ENCODE data around the gene IQGAP3.
"Not testable (repeated sequence)": the region's sequence is repeated elsewhere in the genome, so short reads cannot be mapped to it uniquely, and the experiment has no call there.

IQGAP3 gene

DNA sequence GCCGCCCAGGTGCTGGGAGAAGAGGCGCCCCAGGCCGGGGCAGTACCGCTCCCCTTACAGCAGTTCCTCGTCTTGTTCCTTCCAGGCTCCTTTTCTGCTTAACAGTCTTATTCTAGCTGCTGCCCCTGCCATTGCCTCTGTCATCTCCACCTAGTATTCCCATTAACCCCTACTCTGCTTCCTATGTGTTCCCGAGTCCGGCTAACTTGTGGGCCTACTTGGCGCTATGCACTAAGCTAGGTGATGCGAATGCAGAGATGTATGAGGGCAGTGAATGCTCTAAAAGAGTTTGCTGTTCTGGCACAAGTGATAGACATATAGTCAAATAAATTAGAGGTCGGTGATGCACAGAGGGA, 276 bp upstream of the IQGAP3 start:
- DNase-seq (ENCODE audit: low read depth), result no peak

DNA sequence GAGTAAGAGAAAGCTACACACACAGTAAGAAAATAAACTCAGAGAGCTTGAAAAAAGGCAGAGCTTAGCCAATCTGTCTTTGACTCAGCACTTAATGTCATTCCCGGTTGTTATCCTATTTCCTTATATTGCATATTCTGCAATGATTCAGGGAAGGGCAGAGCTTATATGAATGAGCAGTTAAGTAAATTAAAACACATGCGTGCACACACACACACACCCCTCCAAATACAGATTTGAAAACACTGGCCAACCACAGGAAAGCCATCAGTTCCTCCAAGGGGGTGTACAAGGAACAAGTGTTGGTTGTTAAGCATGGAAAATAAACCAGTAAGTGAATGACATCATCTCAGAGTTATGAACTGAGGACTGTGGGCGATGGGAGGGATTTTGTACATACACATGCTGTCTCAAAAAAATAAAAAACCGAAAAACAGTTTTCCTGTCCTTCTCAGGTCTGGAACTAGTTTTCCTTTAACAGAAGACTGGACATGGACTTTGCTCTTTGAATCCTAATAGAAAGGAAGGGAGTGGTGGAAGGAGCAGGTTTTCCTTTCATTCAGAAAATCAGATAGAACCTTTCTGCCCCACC, 1.0 kb downstream of the IQGAP3 start:
- peak; percentile 93 for DNase-seq (ENCODE audit: low read depth)

DNA sequence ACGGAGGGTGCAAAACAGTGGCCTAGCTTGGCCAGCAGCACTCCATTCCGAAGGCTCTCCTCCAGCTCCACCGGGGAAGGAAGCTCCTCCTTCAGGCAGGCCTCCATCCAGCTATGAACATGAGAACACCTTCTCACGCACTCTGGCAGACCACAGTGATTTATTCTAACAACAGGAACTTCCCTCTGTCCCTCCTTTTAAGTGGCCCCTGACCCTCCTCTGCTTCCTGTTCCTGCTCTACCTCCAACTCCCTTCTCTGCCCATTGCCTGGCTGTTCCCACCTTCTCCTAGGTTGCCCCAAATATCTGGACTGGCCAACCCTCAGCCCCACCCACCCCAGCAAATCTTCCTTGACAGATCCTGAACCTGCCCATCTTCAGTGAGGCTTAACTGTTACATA, 5.9 kb downstream of the IQGAP3 start:
- no peak for DNase-seq (ENCODE audit: low read depth)

DNA sequence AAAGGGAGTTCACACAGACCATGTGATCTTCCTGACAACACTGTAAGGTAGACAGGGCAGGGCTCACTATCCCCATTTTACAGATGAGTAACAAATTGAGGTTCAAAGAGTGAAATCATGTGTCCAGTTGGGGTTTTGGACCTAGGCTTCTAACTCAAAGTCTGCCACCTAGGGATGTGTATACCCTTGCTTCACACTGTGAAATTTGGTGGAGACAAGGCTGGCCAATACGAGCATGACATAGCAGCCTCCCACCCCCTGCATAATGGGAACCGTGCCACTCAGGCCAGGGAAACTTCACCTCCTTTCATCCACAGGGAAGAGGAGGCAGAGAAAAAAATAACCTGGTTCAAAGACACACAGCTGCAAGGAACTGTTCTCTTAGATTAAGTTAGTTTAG, 6.8 kb downstream of the IQGAP3 start:
- DNase-seq (ENCODE audit: low read depth), result no peak

DNA sequence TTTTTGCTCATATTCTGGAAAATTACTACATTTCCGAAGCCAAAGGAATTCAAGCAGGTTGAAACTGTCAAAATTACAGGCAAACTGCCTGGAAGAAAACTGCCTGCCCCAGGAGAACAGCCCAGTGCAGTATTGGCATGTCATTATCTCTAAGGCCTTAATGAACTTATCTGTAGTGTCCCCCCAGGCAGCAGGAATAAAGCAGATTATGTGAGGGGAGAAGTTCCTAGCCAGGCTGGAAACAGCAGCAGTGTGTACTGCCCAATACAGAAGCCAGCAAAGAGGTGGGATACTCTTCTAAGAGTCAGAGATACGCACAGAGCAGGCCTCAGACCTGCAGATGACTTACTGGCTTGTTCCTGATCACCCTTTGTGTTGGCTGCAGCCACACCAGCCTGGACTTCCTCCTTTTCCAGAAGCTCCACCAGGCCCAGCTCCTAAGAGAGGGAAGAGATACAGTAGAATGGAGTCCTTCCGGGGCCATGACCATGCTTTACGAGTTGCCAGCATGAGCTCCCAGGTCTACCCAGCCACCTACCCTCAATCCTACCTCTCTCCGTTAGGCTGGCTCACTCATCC, 11.7 kb downstream of the IQGAP3 start:
- DNase-seq (ENCODE audit: low read depth), result no peak

DNA sequence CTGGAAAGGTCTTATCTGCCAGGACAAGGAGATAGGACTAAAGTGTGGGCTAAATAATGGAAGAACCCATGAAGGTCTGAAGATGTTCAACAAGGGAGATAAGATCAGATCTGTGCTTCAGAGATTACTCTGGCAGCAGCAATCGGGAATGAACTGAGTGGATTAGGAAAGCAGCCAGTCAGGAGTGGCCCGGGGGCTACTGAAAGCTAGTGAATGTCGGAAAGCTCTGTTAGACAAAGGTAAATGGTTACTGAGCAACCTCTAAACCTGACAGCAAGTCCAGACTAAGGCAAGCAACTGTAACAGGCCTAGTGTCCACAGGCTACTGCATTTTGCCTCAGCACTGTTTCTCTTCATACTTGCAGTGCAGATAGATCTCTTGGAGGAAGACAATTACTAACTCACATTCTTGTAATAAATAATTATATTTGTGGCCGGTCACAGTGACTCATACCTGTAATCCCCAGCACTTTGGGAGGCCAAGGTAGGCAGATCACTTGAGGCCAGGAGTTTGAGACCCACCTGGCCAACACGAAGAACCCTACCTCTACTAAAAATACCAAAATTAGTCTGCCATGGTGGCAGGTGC, 12.5 kb downstream of the IQGAP3 start:
- DNase-seq (ENCODE audit: low read depth), result no peak

DNA sequence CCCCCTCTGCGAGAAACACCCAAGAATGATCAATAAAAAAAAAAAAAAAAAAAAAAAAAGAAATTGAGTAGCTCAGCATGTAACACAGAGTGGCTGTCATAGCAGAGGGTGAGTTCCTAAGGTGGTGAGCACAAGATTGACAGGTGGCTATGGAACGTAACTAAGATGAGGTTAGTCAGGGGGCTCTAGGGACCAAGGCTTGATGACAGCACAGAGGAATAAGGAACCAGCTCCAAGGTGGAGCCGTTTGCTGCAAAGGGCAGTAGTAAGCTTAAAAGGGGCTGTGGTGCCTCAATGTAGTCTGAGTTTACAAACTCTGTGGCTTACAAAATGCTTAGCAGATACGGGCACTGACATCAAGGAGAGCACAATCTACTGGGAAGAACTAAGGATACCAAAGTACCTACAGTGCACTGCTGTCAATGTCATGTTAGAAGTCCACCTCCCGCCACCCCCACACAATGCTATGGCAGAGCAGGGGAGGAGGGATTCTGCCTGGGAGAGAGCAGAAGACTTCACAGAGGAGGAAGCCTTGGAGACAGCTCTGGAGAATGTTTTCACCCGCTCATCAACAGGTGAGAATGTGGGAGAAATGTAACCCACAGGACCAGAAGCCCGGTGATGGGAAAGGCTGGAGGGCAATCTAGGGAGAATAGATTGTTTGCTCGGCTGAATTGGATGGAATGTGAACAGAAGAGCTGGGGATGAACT, 13.1 kb downstream of the IQGAP3 start:
- DNase-seq (ENCODE audit: low read depth), result no peak

DNA sequence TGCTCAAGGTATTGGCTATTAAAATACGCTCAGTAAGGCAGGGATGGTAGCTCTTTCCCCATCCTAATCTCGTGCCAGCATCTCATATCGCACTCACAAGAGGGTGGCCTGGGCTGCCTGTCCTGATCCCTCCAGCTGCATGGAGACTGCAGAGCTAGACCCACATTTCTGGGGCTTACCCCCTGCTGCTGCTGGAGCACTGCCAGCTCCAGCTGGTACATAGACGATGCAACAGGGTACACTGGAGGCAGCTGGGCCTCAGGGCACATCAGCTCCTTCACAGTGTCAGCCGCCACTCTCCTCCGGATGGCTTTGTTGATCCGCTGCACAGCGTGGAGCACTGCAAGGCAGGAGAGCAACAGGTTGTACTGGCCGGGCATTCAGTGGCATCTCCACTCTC, 16.0 kb downstream of the IQGAP3 start:
- no peak for DNase-seq (ENCODE audit: low read depth)

DNA sequence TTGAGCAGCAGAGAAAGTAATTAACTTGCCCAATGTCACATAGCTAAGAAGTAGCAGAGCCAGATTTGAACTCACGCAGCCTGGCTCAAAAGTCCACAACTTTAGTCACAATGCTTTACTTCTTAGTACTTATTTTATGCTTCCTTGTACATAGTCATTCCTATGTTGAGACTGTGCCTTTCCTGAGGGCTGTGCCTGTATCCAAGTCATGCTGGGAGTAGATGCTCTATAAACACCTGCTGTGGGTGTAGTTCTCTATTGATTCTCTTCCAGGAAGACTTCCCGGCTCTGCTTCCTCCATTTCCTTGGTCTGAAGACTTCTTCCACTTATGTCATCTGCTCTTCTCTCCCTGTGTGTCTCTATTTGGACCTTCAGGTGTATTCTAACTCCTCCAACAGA, 16.6 kb downstream of the IQGAP3 start:
- DNase-seq (ENCODE audit: low read depth), result no peak

DNA sequence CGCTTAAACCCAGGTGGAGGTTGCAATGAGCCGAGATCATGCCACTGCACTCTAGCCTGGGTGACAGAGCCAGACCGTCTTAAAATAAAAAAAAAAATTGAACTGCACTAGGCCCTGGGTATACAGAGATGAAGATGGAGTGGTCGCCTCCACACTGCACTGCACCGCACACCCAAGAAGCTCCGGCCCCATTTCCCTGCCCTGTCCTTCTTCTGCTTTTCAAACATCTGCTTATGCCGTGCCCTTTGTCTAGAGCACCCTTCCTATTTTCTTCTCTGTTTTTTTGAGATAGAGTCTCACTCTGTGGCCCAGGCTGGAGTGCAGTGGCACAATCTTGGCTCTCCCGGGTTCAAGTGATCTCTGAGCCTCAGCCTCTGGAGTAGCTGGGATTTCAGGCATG, 17.4 kb downstream of the IQGAP3 start:
- DNase-seq (ENCODE audit: low read depth), result no peak

DNA sequence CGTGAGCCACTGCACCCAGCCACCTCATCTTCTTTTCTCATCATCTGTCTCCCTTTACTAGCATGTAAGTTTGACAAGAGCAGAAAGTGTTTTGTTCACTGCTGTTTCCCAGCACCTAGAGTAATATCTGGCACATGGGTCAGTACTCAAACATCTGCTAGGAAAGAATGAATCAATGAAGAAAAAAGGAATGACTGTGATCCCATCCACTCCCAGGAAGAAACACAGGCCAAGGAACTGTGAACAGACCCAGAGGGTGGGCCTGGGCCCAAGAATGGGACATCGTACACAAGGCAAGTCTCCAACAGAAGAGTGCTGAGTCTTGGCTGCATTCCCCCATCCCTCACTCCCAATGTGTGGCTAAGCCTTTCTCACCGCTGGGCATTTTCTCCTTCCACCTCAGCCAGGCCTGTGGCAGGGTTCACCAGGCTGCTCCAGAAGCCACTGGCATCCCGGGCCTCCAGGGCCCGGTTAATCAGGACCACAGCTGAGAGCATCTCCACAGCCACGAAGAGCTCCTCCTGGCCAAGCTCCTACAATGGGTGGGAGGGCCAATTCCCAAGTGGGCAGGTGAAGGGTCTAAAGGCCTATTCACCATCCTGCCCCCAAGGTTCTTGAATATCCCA, 18.4 kb downstream of the IQGAP3 start:
- DNase-seq (ENCODE audit: low read depth), result no peak

DNA sequence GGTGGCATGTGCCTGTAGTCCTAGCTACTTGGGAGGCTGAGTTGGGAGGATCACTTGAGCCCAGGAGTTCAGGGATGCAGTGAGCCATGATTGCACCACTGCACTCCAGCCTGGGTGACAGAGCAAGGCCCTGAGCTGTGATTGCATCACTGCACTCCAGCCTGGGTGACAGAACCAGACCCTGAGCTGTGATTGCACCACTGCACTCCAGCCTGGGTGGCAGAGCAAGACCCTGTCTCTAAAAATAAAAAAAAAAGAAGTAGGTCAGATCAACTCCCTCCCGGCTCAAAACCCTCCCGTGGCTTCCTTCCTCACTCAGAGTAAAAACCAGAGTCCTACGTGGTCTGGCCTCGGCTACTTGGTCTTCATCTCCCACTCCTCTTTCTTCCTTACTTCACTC, 19.4 kb downstream of the IQGAP3 start:
- not testable (repeated sequence) for DNase-seq (ENCODE audit: low read depth)

DNA sequence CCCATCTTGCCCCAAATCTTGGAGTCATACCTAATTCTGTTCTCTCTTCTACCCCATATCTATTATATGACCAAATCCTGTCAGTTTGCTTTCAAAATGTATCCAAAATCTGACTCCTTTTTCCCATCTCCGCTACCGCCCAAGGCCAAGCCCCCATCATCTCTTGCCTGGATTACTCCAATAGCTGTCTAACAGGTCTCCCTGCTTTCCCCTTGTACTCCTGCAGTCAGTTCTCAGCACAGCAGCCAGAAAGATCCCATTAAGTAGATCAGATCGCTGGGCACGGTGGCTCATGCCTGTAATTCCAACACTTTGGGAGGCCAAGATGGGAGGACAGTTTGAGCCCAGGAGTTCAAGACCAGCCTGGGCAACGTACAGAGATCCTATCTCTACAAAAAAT, 19.8 kb downstream of the IQGAP3 start:
- DNase-seq (ENCODE audit: low read depth), result no peak

DNA sequence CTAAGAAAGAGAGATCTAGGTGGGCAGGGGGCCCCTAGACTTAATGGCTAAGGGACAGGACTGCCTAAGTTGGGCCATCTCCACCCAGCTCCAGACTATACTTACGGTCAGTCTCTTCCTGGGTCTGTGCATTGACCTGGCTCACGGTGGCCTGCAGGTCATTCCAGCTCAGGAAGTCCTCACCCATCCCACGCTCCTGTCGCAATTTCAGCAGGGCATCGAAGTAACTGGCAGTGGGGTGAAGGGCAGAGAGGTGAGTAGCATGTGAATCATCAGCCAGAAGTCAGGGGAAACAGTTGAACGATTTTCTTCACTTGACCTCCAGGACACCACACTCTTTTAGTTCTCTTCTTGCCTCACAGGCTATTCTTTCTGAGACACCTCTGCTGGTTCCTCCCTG, 20.5 kb downstream of the IQGAP3 start:
- DNase-seq (ENCODE audit: low read depth), result peak; percentile 40

DNA sequence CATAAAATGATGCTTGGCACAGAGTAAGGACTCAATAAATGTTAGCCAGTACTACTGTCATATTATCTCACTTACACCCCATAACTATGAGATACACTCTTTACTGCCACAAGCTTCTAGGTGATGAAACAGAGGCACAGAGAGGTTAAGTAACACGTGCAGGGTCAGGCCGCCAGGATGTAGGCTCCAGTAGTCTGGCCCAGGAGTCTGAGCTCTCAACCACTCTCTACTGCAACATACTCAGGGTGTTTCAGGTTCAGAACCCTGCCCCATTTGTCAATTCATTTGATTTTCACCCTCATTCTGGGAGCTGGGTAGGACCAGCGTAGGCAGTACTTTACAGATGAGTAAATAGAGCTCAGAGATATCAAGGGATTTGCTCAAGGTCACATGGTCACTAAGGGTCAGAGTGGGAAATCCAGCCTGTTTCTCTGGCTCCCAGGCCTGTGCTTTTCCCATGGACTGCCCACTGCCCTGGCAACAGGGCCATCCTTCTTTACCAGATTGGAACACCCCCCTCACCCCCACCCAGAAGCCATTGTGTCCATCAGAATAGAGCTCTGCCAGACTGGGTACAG, 21.2 kb downstream of the IQGAP3 start:
- DNase-seq (ENCODE audit: low read depth), result no peak

DNA sequence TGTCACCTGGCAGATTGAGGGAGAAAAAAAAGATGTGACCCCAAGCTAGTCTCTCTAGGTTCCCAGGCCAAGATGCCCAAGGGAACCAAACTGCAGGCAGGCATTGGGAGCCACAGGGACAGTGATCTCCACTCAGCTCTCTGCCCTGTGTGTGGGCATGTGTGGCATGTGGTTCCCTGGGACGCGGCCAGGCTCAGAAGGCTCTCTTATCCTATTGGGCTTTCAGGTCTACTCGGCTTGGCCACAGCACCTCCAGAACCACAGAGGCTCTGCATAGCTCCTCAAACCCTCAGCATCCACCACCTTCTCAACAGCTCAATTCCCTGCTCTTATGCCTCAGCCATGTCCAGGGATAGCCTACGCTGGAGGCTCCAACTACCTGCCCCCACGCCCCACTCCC, 22.0 kb downstream of the IQGAP3 start:
- no peak for DNase-seq (ENCODE audit: low read depth)

DNA sequence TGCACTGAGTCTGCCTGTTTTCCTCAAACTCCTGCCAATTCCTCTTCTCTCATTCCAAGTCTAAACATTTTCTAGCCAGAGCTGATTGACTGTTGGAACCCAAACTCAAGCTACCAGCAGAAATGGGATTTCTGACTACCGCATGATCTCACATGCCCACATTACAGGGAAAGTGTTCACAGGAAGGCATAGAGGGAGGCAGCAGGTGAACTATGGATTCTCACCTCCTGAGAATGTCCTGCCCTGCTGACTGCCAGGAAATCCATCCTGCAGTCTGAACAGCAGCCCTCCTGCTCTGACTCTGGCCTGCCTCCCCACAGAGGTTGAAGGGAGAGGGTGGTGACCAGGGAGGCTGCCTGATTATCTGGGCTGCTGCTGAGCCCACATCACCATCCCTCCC, 22.5 kb downstream of the IQGAP3 start:
- DNase-seq (ENCODE audit: low read depth), result no peak

DNA sequence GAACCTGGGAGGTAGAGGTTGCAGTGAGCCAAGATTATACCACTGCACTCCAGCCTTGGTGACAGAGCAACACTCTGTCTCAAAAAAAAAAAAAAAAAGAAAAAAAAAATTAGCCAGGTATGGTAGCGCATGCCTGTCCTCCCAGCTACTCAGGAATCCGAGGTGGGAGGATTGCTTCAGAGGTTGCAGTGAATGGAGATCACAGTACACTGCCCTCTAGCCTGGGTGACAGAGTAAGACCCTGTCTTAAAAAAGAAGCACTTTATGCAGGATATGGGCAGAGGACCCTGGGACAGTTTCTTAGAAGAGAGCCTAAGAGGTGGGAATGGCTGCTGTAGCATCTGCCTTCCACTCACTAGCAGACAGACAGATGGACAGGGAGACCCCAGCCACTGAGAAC, 23.0 kb downstream of the IQGAP3 start:
- no peak for DNase-seq (ENCODE audit: low read depth)

DNA sequence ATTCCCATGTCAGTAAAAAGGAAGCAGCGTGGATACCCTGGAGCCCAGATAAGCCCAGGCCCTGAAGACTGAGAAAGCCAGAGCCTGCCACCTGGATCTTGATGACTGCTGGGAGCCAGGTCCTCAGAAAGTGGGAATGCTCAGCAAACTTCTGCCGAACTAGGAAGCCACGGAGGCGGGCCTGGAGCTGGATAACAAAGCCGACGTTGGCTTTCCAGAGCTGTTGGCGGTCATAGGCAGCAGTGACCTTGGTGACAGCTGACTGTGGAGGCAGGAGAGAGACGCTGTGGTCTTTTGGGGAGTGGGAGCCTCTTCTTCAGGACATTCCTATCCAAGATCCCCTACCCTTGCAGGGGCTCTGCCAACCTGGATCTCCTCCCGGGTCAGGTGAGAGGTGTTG, 24.4 kb downstream of the IQGAP3 start:
- no peak for DNase-seq (ENCODE audit: low read depth)

DNA sequence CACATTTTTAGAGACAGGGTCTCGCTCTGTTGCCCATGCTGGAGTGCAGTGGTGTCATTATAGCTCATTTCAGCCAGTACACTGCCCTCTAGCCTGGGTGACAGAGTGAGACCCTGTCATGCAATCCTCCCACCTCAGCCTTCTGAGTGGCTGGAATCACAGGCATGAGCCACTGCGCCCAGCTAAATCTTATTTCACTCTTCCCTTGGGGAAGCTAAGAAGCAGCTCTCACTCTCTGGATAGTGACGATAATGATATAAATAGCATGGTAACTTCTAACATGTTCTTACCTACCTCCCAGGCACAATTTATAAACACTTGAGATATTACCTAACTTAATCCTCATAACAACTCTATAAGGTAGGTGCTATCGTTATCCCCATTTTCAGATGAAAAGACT, 24.9 kb downstream of the IQGAP3 start:
- DNase-seq (ENCODE audit: low read depth), result no peak

DNA sequence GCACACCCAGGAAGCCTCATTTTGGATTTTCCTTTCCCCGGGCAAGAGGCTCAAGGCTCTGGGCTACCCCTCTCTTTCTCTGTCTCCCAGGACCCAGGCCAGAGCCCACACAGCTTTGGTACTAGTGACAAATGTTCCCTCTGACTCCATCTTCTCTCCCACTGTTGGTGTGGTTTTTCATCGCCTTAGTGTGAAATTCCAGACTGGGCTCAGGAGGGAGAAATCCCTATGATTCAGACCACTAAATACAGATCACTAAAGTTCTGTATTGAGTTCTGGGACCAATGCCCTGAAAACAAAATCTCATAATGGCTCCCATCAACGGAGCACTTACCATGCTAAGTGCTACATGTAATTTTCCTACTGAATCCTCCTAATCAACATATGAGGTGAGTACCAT, 26.1 kb downstream of the IQGAP3 start:
- DNase-seq (ENCODE audit: low read depth), result no peak

DNA sequence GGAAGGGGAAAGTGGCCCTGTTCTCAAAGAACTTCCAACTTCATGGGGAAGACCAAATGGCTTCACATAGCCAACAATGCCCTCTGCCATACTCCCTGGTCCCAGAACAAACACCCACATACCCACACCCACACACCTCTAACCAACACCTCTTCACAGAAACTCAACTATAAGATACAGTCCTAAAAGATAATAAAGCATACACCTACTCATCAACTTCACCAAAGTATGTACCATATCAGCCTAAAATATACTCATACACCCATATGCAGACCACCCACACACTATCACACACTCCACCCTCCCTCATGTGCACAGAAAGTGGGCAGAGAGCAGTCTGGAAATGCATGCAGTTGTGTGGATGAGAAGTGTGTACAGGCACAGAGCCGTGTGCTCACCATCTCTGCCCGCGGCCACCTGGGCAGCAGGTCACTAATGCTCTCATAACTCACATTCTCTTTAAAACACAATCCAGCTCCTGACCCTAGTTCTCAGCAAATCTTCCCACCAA, 27.7 kb downstream of the IQGAP3 start:
- DNase-seq (ENCODE audit: low read depth), result no peak

DNA sequence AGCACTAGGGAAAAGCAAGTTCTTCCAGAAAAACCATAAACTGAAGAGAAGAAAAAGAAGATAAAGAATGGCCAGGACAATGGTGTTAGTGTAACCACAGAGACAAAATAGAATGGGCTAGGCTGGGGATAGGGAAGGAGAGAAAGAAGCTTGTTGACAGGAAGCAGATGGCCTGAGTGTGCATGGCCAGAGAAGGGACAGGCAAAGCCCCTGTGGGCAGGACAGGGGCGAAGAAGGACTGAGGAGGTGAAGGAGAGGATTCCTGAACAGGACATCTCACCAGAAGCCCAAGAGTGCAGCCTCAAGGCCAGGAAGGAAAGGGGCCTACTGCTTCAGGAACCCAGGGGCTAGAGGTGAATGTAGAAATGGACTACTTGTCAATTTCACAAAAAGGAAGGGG, 29.3 kb downstream of the IQGAP3 start:
- no peak for DNase-seq (ENCODE audit: low read depth)

Data from HS-5 (cell line).